Anterior cingulate cortex (tissue), 58 donors: ENCODE data around the gene TDRD12.
A peak's percentile ranks its signal among the peaks of the same experiment; 100 is the strongest.

Experiments
- DNase-seq, 58 donors: peaks; one replicate each; lab custom pipeline; 2025; lab: John Stamatoyannopoulos, UW

TDRD12 gene, protein sequence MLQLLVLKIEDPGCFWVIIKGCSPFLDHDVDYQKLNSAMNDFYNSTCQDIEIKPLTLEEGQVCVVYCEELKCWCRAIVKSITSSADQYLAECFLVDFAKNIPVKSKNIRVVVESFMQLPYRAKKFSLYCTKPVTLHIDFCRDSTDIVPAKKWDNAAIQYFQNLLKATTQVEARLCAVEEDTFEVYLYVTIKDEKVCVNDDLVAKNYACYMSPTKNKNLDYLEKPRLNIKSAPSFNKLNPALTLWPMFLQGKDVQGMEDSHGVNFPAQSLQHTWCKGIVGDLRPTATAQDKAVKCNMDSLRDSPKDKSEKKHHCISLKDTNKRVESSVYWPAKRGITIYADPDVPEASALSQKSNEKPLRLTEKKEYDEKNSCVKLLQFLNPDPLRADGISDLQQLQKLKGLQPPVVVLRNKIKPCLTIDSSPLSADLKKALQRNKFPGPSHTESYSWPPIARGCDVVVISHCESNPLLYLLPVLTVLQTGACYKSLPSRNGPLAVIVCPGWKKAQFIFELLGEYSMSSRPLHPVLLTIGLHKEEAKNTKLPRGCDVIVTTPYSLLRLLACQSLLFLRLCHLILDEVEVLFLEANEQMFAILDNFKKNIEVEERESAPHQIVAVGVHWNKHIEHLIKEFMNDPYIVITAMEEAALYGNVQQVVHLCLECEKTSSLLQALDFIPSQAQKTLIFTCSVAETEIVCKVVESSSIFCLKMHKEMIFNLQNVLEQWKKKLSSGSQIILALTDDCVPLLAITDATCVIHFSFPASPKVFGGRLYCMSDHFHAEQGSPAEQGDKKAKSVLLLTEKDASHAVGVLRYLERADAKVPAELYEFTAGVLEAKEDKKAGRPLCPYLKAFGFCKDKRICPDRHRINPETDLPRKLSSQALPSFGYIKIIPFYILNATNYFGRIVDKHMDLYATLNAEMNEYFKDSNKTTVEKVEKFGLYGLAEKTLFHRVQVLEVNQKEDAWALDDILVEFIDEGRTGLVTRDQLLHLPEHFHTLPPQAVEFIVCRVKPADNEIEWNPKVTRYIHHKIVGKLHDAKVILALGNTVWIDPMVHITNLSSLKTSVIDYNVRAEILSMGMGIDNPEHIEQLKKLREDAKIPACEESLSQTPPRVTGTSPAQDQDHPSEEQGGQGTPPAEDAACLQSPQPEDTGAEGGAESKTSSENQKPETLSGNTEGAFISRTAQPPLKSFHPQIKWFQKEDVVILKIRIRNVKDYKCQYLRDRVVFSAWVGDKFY (N-terminal part only)

DNA sequence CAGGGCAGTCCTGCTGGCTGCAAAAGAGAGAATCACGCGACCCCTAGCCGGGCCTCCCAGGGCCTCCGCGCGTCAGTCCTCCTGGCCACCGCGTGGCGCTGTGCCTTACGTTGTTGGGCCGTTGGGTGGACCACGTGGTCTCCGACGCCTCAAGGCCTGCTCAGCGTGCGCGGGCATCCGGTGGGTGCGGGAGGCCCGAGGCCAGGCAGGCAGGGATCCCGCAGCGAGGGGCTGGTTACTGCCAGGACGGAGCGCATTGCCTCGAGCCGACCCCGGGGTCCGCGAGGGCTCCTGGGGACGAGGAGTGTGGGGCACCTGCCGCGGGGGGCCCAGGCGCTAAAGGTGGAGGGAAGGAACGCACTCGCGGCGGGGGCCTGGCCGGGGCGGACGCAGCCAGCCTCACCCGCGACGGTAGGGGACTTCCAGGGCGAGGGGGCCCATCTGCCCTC is at the start of gene TDRD12:
TDRD12 (plus strand) TSS at position 157 of the 449 bp plus-strand sequence. CDS start 306 bp downstream, outside the sequence.
- no peak for DNase-seq

DNA sequence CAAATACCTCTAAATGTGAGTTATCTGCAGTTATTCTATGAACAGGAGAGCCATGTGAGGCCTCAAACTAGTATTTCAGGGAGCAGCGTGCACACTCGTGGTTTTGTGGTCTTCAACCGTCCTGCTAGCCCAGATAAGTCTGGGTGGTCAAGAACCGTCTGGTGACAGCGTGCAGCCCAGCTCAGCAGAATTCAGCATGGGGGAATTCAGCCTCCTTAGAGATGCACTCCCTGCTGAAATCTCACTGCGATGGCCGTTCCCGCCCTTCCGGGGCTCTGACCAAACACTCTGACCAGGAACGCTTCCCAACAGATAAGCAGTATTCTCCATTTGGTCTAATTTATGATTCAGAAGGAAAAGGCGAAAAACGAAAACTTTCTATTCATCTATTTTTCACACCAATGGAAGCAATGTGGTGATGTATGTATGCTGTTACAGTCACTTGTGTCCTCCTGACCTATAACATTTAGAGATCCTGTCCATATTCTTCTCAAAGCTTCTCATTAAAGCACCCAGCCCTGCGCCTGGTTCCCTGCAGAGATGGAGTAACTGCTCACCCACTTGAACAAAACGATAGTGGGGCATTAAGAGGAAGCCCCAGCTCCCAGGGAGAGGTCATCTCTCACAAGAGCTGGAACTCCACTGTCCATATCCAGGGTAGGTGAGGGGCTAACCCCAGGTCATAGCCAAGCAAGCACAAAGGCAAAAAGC is 47.5 kb upstream of the TDRD12 start:
- DNase-seq: no peak

DNA sequence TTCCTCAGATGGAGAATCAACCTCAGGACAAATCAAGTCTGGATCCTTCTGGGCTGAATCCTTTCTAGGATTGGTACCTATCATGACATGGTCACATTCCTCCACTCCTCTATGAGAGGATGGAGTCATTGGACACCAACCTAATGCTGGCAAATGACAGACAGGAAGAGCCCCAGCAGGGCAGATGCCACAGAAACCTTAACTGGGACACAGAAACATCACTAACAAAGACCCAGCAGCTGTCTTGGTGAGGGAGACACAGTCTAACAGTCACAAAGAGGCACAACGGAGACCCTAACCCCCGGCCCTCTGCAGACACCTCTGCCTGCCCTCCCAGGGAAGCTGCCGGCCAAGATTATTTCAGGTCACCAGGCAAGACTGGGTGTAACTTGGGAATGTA is 46.7 kb upstream of the TDRD12 start:
- DNase-seq: no peak

DNA sequence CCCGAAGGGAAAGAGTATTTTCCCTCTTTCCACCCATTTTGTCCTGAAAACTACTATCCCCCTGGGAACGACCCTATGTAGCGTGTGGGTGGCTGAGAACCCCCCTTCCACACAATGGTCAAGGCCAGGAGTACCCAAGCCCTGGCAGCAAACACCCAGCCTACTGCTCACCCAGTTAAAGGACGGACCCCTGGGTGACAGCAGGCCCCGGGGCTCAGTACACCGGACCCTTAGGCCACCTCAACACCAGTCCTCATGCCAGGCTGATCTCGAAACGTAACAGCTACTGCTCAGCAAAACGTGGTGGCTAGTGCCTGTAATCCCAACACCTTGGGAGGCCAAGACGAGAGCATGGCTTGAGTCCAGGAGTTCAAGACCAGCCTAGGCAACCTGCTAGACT is 46.0 kb upstream of the TDRD12 start:
- no peak for DNase-seq

DNA sequence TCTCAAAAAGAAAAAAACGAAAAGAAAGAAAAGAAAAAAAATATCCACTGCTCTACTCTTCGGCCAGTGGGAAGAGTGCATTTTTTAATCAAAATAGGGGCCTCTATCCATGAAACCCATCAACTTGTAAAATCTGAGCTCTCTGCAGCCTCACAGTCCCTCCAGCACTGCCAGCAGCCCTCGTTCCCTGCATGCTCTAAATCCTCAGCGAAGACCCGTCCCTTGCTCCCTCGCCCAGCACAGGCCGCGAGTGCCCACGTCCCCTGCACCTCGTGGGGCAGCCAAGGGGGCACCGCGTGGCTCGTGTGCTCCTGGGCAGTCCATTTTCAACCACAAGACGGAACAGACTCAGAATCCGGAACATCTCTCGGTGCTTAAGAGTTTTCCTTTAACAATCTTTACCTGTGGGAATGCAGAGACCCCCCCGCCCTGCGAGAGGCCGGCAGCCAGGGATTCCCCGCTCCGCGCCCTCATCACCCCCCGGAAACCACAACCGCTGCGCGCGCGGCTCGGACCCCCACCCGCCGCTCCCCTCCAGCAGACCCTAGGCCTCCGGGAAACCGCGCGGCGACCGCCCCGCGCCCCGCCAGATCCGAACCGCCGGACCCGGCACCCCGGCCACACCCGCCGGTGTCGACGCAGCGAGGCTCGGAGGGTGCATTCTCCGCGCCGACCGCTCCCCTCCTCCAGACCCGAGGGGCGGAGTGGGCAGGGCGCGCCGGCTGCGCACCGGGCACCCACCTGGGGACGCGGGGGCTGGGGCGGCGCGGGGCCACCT is 45.2 kb upstream of the TDRD12 start:
- no peak for DNase-seq

DNA sequence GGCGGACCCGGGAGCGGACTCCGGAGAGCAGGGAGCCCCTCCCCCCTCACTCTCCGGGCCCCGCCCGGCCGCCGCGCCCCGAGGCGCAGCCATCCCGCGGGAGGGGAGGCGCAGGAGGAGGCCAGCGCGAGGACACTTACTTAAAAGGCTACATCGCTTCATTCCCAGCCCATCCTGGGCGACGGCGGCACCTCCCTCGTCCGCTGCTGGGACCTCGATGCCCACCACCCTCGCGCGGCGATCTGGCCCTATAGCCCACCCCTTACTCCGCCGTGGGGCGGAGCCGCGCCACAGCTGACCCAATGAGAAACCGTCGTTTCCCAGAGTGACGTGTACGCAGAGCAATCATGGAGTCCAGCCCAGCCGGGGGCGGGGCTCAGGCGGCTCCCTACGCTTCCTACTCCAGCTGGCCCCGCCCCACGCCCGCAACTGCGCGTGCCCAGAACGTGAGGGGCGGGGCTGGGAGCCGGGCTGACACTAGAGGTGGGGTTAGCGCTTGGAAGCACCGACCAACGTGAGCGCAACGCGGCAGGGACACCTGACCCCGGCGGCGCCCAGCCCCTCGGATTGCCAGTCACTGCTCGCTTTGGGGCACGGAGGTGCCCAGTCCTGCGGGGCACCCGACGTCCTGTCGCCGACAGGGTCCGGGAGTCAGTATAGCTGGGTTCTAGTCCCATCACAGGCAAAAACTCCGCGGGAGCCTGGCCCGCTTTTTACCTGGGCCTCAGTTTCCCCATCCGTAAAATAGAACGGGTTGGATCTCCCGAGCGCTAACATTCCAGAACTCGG is 44.4 kb upstream of the TDRD12 start, which contains the start of gene ANKRD27:
ANKRD27 (minus strand) TSS at position 250 of the 789 bp plus-strand sequence. CDS start 16,165 bp downstream, outside the sequence.
- peak; percentile 73 to 98 (median 96) for DNase-seq

DNA sequence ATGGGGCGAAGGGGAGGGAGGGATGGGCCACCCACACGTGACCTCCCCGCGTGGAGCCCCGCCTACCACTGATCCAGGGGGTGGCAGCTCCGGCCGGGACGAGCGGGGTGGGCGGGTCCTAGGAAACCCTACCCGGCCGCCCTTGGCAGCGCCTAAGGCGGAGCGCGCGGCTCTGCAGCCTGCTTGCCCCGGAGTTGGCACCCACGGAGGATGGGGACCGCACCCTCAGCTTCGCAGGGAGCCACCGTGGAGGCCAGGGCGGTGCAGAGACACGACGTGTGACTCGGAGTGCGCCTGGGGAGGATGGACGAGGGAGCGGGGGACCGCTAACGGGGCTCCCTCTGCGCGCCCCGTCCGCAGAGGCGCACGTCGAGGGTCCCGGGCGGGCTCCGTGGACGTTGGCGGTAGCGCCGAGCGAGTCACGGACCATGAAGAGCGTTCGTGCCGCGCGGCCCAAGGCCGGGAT is 43.8 kb upstream of the TDRD12 start, which contains the start of gene RGS9BP:
RGS9BP (plus strand) TSS at position 129 of the 466 bp plus-strand sequence. CDS start 416 bp downstream, outside the sequence.
- peak in 45 of 58 donors; percentile 33 to 83 (median 69) for DNase-seq

DNA sequence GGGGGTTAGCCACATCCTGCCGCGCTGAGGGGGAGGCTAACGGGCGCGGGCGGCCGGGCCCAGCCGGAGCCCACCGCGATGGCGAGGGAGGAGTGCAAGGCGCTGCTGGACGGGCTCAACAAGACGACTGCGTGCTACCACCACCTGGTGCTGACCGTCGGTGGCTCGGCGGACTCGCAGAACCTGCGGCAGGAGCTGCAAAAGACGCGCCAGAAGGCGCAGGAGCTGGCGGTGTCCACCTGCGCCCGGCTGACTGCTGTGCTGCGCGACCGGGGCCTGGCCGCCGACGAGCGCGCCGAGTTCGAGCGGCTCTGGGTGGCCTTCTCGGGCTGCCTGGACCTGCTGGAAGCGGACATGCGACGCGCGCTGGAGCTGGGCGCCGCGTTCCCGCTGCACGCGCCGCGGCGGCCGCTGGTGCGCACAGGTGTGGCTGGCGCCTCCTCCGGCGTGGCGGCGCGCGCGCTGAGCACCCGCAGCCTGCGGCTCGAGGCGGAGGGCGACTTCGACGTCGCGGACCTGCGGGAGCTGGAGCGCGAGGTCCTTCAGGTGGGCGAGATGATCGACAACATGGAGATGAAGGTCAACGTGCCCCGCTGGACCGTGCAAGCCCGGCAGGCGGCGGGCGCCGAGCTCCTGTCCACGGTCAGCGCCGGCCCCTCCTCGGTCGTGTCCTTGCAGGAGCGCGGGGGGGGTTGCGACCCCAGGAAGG is 43.2 kb upstream of the TDRD12 start:
- no peak for DNase-seq

DNA sequence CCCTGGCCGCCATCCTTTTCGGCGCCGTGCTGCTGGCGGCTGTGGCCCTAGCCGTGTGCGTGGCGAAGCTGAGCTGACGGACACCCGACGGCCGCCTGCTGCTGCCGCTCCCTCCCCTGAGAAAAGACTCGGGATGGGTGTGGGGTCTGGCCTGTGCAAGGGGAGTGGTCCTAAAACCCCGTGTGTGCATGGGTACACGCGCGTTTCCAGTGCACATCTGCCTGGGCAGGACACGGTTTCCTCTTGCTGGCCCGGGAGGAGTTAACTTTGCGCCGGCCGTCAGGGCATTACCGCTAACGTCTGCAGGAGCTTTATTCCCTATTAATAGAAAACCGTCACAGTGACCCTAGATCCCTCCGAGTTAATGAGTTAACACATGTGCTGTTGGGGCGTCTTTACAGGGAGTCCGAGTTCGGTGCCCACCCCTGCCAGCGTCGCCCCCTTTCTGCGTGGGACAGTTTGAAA is 42.6 kb upstream of the TDRD12 start:
- DNase-seq: no peak

DNA sequence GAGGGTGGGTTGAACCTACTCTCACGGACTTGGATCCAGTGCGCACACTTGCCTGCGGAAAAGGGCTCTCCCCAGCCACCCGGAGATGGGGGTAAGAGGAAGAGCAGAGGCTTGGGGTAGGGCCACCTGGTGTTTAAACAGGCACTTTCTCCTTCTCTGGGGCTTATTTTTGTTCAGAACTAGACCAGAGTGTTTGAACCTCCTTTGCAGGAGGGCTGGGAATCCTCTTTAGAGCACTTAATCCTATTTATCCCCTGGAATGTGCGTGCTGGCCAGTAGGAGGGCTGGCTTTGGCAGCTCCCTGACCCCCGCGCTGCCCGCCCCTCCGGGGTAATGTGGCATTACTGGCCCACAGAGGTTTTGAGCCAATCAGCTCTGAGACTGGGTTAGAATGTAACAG is 41.9 kb upstream of the TDRD12 start:
- DNase-seq: no peak

DNA sequence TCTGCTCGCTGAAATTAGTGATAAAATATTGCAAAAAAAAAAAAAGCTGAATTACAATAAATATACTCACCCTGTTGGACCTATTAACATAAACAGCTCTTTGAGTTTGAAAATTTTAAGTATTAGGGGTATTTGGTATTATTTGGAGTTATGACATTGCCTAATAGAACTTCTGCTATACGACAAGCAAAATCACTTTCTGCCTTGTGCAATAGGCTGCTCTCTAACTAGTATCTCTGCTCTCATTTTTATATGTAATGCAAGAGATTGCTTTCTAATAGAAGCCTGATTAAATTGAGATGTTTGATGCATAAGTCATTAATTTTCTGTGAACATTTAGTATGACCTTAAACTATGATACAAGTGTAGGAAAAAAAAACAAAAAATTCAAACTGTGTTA is 38.6 kb upstream of the TDRD12 start:
- no peak for DNase-seq

DNA sequence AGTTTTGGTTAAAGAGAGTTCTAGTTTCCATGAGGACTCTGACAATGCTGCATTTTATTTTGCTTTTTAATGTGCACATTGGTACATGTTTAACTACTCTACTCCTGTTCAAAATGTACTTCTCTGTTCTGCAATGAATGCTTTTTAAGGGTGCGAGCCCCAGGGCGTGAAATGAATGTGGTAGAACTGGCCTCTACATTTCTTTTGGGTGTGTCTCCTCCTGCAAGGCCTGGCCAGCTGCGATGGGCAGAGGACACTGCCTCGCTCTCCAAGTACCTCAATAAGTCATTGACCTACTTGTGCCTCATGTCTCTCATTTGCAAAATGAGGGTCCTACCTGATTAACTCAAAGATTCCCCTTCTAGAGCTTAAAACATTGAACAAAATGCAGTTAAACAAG is 37.2 kb upstream of the TDRD12 start:
- DNase-seq: no peak

DNA sequence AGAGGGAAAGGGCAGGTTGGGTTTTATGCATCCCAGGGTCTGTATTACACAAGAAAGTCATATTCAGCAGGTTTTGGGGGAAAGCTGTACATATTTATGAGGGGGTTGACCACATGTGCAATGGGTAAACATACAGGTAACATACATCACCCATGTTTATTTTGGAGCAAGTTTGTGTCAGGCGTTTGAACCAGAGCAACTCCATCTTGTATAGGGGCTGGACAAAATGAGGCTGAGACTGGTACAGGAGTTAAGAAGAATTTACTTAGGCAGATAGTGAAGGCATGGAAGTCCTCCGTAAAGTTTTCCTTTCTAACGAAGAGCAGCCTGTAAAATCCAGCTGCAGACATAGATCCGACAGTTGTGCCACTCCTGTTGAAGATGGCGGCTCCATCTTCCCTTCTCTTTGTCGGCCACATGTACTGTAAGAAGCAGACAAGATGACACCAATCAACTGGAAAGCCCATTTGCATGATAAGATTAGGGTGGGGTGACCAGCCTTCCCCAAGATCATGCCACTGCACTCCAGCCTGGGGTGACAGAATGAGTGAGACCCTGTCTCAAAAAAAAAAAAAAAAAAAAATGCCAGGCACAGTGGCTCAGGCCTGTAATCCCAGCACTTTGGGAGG is 32.6 kb upstream of the TDRD12 start:
- DNase-seq: no peak

DNA sequence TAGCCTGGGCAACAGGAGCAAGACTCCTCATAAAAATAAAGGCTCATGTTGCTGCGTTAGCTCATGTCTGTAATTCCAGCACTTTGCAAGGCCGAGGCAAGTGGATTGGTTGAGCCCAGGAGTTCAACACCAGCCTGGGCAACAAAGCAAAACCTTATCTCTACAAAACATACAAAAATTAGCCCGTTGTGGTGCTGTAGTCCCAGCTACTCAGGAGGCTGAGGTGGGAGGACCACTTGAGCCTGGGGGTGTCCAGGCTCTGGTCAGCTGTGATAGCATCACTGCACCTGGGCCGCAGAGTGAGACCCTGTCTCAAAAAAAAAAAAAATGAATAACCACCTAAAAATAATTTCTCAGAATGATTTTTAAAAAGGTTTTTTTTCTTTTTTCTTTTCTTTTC is 31.9 kb upstream of the TDRD12 start:
- no peak for DNase-seq

DNA sequence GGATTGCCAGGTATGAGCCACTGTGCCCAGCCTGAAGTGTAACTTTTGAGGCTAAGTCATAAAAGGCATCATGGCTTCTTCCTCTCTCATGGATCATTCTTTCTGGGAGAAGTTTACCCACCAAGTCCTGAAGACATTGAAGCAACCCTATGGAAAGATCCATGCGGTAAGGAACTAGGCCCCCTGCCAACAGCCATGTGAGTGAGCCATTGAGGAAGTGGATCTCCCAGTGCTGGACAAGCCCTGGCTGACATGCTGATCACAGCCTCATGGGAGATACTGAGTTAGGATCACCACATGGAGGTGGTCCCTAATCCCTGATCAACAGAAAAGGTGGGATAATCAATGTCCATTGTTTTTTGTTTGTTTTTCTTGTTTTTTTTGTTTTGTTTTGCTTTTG is 31.3 kb upstream of the TDRD12 start:
- no peak for DNase-seq

DNA sequence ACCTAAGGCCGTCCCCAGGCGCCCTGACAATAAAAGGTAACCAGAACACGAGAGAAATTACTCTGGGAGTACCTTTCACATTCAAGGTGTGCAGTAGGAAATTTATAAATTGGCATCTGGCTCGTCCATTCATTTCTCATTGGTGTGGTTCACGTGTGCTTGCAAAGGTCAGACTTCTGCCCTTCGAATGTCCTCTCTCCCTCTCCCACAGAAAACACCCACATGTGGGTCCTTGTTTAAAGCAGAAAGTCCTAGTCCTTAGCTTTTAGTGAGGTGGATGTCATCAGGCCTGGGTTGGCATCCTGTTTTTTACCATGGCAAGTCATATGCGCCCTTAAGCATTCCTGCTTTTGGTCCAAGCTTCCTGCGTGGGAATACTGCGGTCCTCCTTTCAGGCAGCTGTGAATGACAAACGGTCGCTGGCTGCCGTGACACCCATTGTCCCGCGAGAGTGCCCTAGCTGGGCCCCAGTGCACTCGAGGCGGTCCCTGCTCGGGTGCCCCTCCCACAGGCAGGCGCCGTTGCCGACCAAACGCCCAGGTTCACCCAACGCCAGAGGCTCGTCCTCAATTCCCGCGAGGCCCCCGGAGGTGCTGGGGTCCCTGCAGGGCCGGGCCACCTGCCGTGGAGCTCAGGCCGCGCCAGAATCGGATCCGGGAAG is 28.1 kb upstream of the TDRD12 start, which contains the start of gene NUDT19:
NUDT19 (plus strand) TSS at position 531 of the 661 bp plus-strand sequence. CDS start 140 bp downstream, outside the sequence.
- DNase-seq: peak; percentile 24 to 88 (median 74)
